Forelimb muscle (tissue), 1 donor: ENCODE measurements around the gene NPTXR. TPM values are rescaled to one million over a fixed set of nuclear protein-coding genes. Genes with fewer than 3 reads are reported as not detected.
A peak's percentile ranks its signal among the peaks of the same experiment; 100 is the strongest.
"Not testable (repeated sequence)": the region's sequence is repeated elsewhere in the genome, so short reads cannot be mapped to it uniquely, and the experiment has no call there.

Experiments used
- DNase-seq: peaks from one replicate; pipeline ENCODE4 v3.0.0-alpha.2; 2013; ENCODE audit warnings: low read depth
- polyA plus RNA-seq: library from polyadenylated mRNA; unstranded; fragments of 120-200 nt; gene quantifications from one replicate; pipeline ENCODE4 v1.2.1, GENCODE V29; 2013; ENCODE audit not compliant: insufficient read length

The NPTXR gene
- polyA plus RNA-seq, 1 donor, result 4.9 TPM

DNA sequence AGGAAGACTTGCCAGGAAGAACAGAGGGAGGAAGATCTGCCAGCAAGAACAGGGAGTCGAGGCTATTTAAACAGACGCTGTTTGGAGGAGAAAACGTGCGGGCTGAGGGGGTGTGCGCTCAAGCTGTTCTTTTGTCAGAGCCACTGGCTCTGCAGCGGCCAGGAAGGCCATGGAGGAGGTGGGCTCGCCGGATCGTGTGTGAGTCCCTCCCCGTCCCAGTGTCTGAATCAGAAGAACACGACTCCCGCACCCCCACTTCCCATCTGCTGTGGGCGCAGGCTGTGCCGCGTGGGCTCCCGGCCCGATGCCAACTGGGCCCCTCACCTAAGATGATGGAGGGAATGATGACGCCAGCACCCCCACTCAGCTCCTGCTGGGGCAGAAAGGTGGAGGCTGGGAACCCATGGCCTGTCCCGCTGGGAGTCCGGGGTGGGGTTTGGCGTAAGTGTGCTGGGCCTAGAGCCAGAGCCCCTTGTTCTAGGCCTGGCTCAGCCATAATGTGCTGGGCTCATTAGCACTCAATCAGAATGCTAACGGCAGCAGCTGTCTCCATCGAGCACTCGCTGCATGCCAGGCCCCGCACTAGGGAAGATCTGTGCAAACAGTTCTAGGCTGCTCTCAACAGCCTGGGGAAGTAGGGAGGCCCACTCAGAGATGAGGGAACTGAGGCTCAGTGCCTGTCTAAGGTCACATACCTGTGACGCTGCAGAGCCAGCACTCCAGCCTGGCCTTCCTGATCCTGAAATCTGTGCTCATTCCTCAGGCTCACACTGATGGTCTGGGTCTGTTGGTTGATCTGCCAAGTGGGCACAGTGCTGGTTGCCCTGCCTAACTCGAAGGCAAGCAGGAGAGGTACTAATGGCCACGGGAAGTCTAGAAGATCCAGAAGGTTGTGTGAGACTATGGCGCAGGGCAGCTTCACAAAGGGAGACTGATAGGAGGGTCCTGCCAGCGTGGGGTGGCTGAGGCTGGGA lies 11.5 kb downstream of the NPTXR start:
- DNase-seq, result no peak

DNA sequence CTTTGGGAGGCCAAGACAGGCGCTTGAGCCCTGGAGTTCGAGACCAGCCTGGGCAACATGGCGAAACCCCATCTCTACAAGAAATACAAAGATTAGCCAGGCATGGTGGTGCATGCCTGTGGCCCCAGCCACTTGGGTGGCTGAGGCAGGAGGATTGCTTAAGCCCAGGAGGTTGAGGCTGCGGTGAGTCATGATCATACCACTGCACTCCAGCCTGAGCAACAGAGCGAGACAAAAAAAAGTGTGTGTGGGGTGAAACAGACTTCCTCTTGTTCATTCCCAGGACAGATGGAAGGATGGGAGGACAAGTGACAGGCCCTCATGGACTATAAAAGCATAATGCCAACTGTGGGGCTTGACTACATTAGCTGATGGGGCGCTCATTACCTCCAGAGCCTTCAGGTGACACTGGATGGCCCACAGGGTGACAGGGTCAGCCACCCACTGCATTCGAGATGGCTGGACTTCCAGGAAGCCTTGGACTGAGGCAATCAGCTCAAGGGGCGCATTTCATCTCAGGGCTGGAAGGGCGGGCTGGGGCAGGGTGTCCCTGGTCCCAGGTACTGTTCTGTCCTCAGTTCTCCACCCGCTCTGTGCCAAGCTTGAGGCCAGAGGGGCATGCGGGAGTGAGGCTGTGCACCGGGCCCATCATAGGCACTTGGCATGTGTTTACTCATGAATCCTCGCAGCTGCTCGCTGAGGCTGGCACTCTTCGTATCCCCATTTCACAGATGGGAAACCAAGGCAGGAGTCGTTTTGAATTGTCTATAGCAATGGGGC lies 12.5 kb downstream of the NPTXR start:
- no peak for DNase-seq

DNA sequence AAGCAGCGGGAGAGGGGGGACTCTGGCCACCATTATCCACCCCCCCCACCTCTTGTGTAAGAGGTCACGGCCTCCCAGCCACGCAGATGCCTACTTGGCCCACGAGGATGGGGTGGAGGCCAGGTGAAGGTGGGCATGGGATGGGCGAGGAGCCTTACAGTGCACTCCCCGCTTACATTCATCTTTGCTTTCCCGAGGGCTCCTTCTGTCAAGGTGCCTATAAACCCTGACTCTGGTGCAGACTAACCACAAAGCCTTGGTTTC lies 13.1 kb downstream of the NPTXR start:
- no peak for DNase-seq

DNA sequence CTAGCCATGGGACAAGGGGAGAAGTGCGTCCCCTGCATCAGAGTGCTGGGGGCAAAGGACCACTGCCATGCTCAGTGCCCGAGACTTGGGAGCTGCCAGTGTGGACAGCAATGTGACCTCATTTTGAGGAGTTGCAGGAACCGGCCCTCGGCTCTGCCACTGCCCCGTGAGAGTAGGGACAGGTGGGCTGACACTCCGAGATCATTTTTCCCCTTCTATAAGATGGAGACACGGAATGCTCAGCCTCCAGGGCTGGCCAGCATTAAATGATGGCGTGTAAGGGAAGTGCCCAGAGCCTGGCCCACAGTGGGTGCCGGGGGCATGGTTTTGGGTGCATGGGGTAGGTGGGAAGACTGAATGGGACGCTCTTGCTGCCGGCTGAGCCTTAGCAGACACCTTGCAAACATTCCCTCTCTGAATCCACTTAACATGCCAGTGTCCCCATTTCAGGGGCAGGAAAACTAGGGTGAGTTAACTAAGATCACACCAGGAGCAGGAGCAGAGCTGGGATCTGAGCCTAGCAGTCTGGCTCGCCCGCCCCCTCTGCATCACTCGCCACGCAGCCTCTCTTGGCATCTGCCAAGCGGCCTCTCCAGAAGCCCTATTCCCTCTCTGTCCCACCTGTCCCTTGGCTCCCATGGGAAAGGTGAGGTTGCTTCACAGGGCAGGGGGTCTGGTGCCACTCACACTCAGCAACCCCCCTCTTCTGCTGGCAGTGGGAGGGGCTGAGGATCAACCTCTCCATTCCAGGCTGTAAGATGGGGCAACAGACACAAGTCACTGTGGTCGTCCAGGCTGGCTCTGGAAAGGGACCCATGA lies 13.6 kb downstream of the NPTXR start:
- no peak for DNase-seq

DNA sequence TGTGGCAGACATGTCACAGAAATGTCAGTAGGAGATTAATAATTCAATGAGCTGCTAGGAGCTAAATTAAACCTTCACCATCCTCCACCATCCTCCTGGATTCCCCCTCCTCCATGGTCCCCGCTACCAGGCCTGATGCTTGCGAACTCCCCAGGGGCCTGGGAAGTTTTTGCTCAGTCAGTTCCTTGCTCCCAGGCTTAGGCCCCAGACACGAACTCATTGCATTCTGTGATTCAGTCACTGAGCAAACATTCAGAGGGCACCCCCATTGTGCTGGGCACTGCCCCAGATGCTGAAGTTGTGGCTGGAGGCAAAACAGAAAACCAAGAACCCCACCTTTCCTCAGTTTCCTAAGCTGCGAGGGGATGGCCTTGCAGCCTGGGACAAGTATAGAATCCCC lies 14.3 kb downstream of the NPTXR start:
- no peak for DNase-seq

DNA sequence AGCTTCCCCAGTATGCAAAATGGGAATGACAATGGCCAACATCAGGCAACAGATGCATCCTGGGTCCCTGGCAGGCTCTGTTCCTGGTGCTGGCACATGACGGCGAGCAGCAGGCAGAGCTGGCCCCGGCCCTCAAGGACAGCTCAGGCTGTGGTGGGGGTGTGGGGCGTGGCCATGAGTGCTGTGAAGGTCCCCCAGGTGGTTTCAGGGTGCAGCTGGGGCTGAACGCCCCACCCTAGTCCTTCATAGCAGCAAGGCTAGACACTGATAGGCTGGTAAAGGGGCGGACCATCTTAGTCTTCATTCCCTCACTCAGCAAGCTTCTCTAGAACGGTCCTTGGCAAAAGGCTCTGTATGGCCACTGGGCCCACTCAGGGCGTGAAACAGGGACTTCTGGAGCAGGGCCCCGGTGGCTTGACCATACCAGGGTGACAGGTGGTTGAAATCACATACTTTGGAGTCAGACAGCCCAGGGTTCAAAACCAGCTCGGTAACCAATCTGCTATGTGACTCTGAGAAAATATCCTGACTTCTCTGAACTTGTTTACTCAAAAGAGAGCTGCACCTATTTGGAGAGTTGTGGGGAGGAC lies 15.1 kb downstream of the NPTXR start:
- no peak for DNase-seq

DNA sequence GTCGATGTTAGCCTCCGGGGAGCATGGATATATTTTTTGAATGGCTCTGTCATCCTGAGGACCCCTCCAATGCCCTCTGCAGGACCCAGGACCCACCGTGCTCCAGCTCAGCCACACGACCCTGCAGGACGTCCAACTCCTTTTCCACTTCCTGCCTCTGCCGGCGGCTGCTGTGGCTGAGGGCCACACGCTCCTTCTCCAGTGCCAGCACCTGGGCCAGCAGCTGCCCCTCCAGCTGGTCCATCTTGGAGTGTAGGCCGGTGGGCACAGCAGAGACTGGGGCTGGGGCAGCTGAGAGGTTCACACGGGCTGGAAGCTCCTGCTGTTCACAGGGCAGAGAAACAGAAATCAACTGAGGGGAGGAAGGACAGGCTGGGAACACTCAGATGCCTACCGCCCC lies 15.6 kb downstream of the NPTXR start:
- no peak for DNase-seq

DNA sequence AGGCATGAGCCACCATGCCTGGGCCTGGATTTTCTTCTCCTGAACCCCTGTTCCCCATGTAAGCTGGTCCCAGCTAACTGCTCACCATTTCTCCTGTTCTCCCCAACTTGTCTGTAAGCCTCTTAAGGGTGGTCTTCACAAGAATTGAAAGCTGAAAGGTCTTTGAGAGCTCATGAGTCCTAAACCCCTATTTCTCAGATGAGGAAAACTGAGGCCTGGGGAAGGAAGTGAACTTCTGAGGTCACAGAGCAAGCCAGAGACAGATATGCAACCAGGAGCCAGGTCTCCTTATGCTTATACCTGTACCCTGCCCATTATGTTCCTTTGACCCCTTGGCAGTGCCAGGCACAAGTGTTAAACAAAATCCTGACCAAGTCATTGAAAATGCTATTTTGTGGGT lies 16.3 kb downstream of the NPTXR start:
- DNase-seq, result no peak

DNA sequence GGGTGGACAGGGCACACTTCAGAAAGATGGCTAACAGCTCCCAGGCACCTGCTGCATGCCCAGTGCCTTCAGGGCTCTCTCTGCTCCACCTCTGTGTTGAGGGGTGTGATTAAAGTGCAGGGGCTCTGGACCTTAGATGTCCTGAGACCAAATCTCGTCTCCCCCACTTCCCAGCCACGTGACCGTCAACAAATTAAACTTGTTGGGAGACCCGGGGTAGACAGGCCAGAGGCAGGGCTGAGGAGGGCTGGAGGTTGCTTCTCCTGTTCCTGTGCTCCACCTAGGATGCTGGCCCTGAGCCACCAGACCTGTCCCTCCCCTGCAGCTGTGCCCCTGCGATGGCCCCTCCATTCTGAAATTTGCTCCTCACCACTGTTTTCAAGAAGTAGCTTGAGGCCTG lies 17.0 kb downstream of the NPTXR start:
- no peak for DNase-seq

DNA sequence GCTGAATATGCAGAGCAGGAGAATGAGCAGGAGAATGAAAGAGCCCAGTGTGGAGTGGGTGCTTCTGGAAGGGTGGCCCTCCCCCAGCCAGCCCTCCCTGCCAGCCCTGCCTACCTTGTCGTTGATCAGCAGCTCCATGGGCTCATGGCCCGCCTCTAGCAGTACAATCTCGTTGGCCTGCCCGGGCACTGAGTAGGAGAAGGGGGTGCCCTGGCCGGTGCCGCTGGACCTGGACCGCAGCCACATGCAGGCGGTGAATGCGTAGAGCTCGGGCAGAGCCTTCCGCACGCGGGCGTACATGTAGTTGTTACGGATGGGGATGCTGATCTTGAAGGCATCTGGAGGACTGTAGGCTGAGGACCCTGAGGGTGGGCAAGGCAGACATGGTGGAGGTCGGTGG lies 17.4 kb downstream of the NPTXR start:
- no peak for DNase-seq

DNA sequence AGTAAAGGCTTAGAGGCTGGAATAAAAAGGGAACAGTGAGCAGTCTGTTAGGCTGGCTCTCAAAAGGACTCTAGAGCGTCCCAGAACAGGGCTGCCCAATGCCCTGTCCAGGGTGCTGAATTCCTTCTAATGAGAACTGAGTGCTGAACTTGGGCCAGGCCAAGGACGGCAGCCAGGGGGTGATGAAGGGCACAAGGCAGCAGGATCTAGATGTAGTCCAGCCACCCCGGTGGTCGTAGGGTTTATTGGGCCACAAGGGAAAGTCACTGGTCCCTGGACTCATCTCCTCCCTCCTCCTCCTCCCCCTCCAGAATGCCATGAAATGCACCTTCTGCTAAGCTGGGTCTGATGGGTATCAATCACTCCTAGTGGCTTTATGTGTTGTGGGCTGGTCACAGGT lies 19.2 kb downstream of the NPTXR start:
- peak; percentile 46 for DNase-seq

DNA sequence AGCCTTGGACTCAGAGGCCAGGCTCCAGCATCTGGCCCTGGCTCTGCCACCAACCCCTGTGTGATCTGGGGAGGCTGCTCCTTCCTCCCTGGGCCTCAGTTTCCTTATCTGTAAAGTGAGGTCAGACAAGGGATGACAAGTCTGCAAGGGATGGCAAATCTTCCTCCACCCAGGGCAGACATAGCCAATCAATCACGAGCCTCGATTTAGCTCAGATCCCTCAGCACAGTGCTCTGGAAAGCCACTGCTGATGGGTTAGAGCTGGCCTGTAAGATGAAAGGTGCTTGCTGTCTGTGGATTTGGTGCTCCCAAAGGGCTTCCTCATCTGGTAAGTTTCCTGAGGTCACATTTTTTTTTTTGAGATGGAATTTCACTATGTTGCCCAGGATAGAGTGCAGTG lies 20.2 kb downstream of the NPTXR start:
- no peak for DNase-seq

DNA sequence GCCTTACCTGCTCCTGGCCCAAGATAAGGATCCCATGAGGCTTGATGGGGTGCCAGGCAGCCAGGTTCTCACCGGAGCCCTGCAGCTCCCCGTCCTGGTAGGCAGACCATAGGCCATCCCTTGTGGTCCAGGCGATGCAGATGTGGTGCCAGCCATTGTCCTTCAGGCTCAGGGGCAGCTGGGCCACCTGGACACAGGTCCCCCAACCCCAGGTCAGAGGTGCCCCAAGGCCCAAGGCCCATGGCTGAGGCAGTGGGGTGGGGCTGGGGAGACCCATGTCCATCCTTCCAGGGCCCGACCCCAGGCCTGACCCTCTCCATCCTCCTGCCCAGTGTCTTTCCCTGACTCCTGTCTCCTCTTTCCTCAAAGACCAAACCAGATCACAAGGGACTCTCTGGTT lies 20.8 kb downstream of the NPTXR start:
- no peak for DNase-seq

DNA sequence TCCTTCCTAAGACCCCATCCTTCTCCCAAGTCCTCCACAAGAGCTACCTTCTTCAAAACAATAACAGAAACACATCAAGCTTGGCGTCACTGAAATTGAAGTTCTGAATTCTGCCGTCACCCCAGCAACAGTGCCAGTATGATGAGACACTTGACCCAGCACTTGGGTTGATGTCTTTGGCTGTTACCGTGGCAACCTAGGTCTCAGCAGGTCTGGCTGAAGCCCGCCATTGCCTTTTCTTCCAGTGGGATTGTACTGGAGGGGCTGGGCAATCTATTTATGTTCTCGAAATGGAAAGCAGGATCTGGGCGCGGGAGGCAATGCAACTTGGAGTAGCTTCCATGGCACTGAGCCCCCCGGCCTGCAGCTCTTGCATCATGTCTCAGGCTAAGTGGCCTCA lies 23.8 kb downstream of the NPTXR start:
- DNase-seq, result no peak

DNA sequence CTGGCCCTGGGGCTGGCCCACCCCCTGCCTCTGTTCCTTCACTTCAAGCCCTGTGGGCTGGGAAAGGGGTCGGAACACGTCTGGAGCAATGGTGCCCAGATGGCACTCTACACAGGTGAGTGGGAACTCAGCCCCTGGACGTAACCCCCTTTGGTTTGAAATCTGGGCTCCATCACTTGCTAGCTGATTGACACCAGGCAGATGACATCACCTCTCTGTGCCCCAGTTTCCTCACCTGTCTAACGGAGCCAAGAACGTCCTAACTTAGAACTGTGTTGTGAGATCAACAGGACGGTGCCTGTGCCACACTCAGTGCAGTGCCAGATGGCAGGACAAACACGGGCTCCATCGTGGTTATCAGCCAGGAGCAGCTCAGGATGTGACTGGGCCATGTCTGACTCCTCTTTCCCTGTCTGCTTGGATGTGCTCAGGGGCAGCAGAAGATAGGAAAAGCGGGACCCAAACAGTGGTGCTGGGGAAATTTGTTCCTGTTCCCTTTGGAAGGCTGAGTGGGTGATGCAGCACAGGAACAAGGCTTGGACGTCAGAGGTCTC lies 24.4 kb downstream of the NPTXR start:
- DNase-seq, result no peak

DNA sequence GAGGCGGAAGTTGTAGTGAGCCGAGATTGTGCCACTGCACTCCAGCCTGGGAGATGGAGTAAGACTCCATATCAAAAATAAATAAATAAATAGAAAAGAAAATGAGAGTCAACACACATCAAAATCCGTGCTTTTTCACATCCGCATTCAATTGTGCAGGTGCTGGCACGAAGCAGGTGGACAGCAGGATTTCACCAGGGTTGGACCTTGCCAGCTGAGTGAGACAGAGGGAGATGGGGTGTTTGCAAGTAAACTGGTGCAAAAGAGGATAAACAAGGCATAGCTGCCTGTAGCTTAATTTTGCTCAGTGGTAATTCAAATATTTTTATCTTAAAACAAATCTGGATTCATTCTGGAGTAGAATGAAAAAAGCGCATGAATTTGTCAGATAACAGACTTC lies 26.6 kb downstream of the NPTXR start:
- DNase-seq, result no peak

DNA sequence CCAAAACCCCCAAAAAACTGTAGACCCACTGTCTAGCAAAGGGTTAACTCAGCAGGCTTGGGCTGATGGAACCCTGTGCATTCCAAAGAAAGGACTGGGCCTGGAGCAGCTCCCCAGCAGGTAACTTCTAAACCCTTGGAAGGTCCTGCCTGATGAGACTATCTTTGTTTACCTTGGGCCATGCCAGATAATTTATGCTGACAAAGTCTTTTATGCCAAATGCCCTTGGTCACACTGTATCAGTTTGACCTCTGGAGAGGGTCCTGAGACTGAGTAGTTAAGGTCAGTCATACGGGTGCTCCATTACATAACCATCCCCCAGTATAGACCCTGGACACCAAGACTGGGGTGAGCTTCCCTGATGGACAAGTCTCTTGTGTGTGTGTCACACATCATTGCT lies 28.0 kb downstream of the NPTXR start:
- DNase-seq, result no peak

DNA sequence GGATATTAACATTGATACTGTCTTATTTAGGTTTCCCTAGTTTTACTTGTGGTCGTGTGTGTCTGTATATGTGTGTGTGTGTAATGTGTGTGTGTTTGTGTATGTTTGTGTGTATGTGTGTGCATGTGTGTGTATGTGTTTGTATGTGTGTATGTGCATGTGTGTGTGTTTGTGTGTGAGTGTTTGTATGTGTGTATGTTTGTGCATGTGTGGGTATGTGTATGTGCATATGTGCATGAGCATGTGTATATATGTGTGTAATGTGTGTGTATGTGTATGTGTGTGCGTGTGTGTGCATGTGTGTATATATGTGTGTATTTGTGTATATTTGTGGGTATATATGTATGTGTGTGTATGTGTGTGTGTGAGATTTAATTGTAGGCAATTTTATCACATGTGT lies 32.6 kb downstream of the NPTXR start:
- no peak for DNase-seq

DNA sequence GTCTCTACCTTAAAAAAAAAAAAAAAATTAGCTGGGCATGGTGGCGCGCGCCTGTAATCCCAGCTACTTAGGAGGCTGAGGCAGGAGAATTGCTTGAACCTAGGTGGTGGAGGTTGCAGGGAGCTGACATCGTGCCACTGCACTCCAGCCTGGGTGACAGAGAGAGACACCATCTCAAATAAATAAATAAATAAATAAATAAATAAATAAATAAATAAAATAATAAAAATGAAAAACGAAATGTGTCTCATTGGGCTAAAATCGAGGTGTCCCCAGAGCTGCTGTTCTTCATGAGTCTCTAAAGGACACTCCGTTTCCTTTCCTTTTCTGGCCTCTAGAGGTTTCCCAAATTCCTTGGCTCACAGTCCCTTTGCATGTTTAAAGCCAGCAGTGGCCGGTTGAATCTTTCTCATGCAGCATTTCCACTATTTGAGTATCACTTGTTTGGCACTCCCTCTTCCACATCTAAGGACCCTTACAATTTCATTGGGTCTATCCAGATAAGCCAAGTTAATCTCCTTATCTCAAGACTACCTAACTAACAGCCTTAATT lies 38.7 kb downstream of the NPTXR start:
- not testable (repeated sequence) for DNase-seq

DNA sequence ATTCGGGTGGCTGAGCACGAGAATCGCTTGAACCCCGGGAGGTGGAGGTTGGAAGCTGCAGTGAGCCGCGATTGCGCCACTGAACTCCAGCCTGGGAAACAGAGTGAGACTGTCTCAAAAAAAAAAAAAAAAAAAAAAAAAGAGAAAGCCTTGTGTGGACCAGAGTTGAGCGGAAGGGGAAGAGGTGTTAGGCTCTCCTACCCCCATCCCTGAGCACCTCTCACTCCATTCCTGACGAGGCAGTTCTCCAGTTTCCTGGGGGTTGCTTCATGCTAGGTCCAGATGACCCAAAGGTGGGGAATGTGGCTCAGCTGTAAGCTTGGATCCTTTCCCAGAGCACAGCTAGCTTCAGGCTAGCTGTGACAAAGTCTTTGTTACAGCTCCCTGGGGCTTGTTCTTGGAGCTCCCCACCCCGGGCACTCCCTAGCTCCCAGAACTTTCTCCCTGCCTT lies 41.1 kb downstream of the NPTXR start:
- peak; percentile 47 for DNase-seq
